CD4-positive, alpha-beta T cell treated with Interleukin-15 for 1 hour (primary cell): ENCODE results near the gene TMUB1.

Experiments used
- DNase-seq: peaks from one replicate; pipeline ENCODE4 v3.0.0-alpha.2; 2020

The TMUB1 gene

GRCh38 chr7:151101621-151102396, 18.5 kb upstream of the TMUB1 start:
- no peak for DNase-seq

GRCh38 chr7:151100921-151101320, 17.6 kb upstream of the TMUB1 start:
- no peak for DNase-seq

GRCh38 chr7:151099486-151100211, 16.4 kb upstream of the TMUB1 start:
- no peak for DNase-seq

- DNase-seq = no peak
Observed at GRCh38 chr7:151095828-151096475, 12.7 kb upstream of the TMUB1 start.

- no peak for DNase-seq
Observed at GRCh38 chr7:151095123-151095797, 12.0 kb upstream of the TMUB1 start.

- DNase-seq = no peak
Observed at GRCh38 chr7:151094675-151095074, 11.4 kb upstream of the TMUB1 start.

- DNase-seq = no peak
Observed at GRCh38 chr7:151093748-151094147, 10.5 kb upstream of the TMUB1 start.

GRCh38 chr7:151091988-151092387, 8.7 kb upstream of the TMUB1 start:
- no peak for DNase-seq

- no peak for DNase-seq
Observed at GRCh38 chr7:151091431-151091830, 8.1 kb upstream of the TMUB1 start.

GRCh38 chr7:151091003-151091402, 7.7 kb upstream of the TMUB1 start:
- DNase-seq = no peak

GRCh38 chr7:151089893-151090730, 6.8 kb upstream of the TMUB1 start:
- no peak for DNase-seq

GRCh38 chr7:151088856-151089699, 5.8 kb upstream of the TMUB1 start:
- peak; percentile 83 for DNase-seq

- no peak for DNase-seq
Observed at GRCh38 chr7:151088019-151088855, 4.9 kb upstream of the TMUB1 start.

- DNase-seq = peak; percentile 33
Observed at GRCh38 chr7:151087245-151088018, 4.1 kb upstream of the TMUB1 start.

GRCh38 chr7:151086802-151087244, 3.5 kb upstream of the TMUB1 start:
- DNase-seq = no peak

- DNase-seq = peak; percentile 68
Observed at GRCh38 chr7:151085691-151086620, 2.7 kb upstream of the TMUB1 start, which contains the start of gene AGAP3. Gene AGAP3, plus strand, starts transcription at chr7:151086475. Its CDS starts 267 bp downstream, at chr7:151086742.

- DNase-seq = no peak
Observed at GRCh38 chr7:151085329-151085690, 2.0 kb upstream of the TMUB1 start.

GRCh38 chr7:151083824-151084160, 499 bp upstream of the TMUB1 start:
- no peak for DNase-seq
